Amniotic stem cell (primary cell): ENCODE measurements around the gene SLC16A3.
A peak's percentile ranks its signal among the peaks of the same experiment; 100 is the strongest.

ENCODE experiments used
- DNase-seq: peaks from one replicate; lab custom pipeline; 2025; lab: John Stamatoyannopoulos, UW

Gene SLC16A3

GRCh38 chr17:82223517-82223916, 5.3 kb upstream of the SLC16A3 start:
- DNase-seq, result no peak

GRCh38 chr17:82224666-82225065, 4.2 kb upstream of the SLC16A3 start:
- no peak for DNase-seq

- no peak for DNase-seq
Measured at GRCh38 chr17:82225368-82226029, 3.3 kb upstream of the SLC16A3 start.

- no peak for DNase-seq
Measured at GRCh38 chr17:82226146-82226808, 2.6 kb upstream of the SLC16A3 start.

GRCh38 chr17:82226809-82227628, 1.8 kb upstream of the SLC16A3 start:
- DNase-seq, result no peak

GRCh38 chr17:82227629-82228277, 1.1 kb upstream of the SLC16A3 start:
- DNase-seq, result no peak

GRCh38 chr17:82228278-82228841, 482 bp upstream of the SLC16A3 start:
- DNase-seq, result no peak

- DNase-seq, result no peak
Measured at GRCh38 chr17:82229698-82230608, 1.1 kb downstream of the SLC16A3 start.

GRCh38 chr17:82230609-82231311, 1.9 kb downstream of the SLC16A3 start:
- peak; percentile 46 for DNase-seq

GRCh38 chr17:82231312-82231561, 2.4 kb downstream of the SLC16A3 start:
- DNase-seq, result no peak

GRCh38 chr17:82231562-82232321, 2.9 kb downstream of the SLC16A3 start:
- DNase-seq, result no peak

GRCh38 chr17:82232322-82232820, 3.5 kb downstream of the SLC16A3 start:
- DNase-seq, result no peak

- DNase-seq, result no peak
Measured at GRCh38 chr17:82232876-82233785, 4.3 kb downstream of the SLC16A3 start.

GRCh38 chr17:82234211-82235055, 5.6 kb downstream of the SLC16A3 start:
- DNase-seq, result no peak

GRCh38 chr17:82235056-82235774, 6.4 kb downstream of the SLC16A3 start:
- DNase-seq, result no peak

- no peak for DNase-seq
Measured at GRCh38 chr17:82235775-82236141, 6.9 kb downstream of the SLC16A3 start.
